ENCODE measurements around the gene SLC22A3. TPM values are rescaled to one million over a fixed set of nuclear protein-coding genes. Genes with fewer than 3 reads are reported as not detected.

SLC22A3 gene
- total RNA-seq, 1 donor from 2014 or later: 0.57 TPM

DNA sequence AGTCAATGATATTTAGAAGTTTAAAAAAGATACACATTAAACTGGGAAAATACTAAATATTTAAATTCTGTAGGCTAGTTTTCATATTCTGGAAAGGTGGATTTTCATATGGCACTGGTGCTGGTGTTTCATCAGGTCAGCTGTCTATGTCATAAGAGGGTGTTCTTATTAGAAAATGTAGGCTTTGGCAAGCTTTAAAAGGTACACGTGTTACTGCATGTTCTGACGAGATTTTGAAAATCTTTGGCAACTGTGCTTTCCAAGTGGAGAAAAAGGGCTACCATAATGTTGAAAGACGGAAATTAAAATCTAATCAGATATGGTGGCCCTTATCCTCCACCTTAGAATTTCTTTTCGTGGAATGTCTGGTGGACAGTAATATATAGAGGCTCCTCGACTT lies 30.0 kb downstream of the SLC22A3 start:
- Histone ChIP-seq H3K4me3 (ENCODE audit: insufficient read depth, low read depth, low read length) (no peak overlapping the region), H3K4me1 (ENCODE audit: insufficient read depth, low read length) (no peaks in the 10 kb centered on the region), H3K27me3 (ENCODE audit: insufficient read depth, low read length) (no peaks in the 10 kb centered on the region), H4K20me1 (ENCODE audit: insufficient read depth, low read length) (no peaks in the 10 kb centered on the region), H3K79me2 (ENCODE audit: insufficient read depth, low read length) (no peaks in the 10 kb centered on the region), H3K9me3 (ENCODE audit: insufficient read depth, low read depth, low read length) (no peaks in the 10 kb centered on the region), H3K27ac (ENCODE audit: low read depth, low read length) (no peak overlapping the region), H3K4me2 (ENCODE audit: low read length) (no peak overlapping the region), H3K36me3 (ENCODE audit: insufficient read depth, low read length) (no peaks in the 10 kb centered on the region), H2AFZ (ENCODE audit: low read depth, low read length) (no peak overlapping the region), H3K9ac (ENCODE audit: low read length) (no peak overlapping the region)
- Mint-ChIP-seq H3K36me3 (ENCODE audit: low read depth, unreplicated experiment) (peaks cover 2% of the 10 kb centered on the region), H3K4me3 (ENCODE audit: unreplicated experiment) (no peak overlapping the region), H3K27me3 (ENCODE audit: low read depth, unreplicated experiment) (peaks cover 6% of the 10 kb centered on the region), H3K9me3 (ENCODE audit: unreplicated experiment) (peaks cover 3% of the 10 kb centered on the region), H3K4me1 (ENCODE audit: low read depth, unreplicated experiment) (no peaks in the 10 kb centered on the region), H3K27ac (ENCODE audit: unreplicated experiment) (no peak overlapping the region)
- no peak for DNase-seq (ENCODE audit: low read depth)
- no peak for TF ChIP-seq EZH2 (IDR thresholded peaks at IDR 0.05; ENCODE audit: insufficient read depth, low read length)
- TF ChIP-seq, protein P1, sequence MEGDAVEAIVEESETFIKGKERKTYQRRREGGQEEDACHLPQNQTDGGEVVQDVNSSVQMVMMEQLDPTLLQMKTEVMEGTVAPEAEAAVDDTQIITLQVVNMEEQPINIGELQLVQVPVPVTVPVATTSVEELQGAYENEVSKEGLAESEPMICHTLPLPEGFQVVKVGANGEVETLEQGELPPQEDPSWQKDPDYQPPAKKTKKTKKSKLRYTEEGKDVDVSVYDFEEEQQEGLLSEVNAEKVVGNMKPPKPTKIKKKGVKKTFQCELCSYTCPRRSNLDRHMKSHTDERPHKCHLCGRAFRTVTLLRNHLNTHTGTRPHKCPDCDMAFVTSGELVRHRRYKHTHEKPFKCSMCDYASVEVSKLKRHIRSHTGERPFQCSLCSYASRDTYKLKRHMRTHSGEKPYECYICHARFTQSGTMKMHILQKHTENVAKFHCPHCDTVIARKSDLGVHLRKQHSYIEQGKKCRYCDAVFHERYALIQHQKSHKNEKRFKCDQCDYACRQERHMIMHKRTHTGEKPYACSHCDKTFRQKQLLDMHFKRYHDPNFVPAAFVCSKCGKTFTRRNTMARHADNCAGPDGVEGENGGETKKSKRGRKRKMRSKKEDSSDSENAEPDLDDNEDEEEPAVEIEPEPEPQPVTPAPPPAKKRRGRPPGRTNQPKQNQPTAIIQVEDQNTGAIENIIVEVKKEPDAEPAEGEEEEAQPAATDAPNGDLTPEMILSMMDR (IDR thresholded peaks at IDR 0.05; ENCODE audit: insufficient read depth, low read depth, low read length): no peak
- FAIRE-seq: no peak

DNA sequence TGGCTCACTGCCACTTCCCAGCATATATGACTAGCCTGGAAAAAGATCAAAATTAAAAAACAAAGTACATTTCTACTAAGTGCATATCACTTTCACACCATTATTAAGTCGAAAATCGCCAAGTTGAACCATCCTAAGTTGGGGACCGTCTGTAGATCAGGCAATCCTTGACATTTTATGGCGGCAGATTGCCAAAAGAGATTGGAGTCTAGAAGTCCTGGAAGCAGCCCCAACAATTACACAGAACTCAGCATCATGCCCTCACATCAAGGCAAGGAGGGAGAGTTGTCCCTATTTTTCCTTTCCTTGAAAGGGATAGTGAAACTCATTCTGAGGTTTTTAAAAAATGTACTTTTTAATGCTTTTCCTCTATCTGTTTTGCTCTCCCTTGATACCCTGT lies 30.7 kb downstream of the SLC22A3 start:
- no peaks in the 10 kb centered on the region for H3K36me3 Mint-ChIP-seq (ENCODE audit: low read depth, unreplicated experiment)
- no peaks in the 10 kb centered on the region for H3K4me1 Mint-ChIP-seq (ENCODE audit: low read depth, unreplicated experiment)
- no peak overlapping the region for H3K4me3 ChIP-seq (ENCODE audit: insufficient read depth, low read depth, low read length)
- H3K36me3 ChIP-seq (ENCODE audit: insufficient read depth, low read length): no peaks in the 10 kb centered on the region
- no peak overlapping the region for H3K27ac Mint-ChIP-seq (ENCODE audit: unreplicated experiment)
- H3K9me3 Mint-ChIP-seq (ENCODE audit: unreplicated experiment): peaks cover 3% of the 10 kb centered on the region
- no peaks in the 10 kb centered on the region for H3K4me1 ChIP-seq (ENCODE audit: insufficient read depth, low read length)
- H3K4me2 ChIP-seq (ENCODE audit: low read length): no peak overlapping the region
- H3K9ac ChIP-seq (ENCODE audit: low read length): no peak overlapping the region
- DNase-seq (ENCODE audit: low read depth): no peak
- TF ChIP-seq, protein P1 (IDR thresholded peaks at IDR 0.05; ENCODE audit: insufficient read depth, low read depth, low read length): no peak
- TF ChIP-seq EZH2 (IDR thresholded peaks at IDR 0.05; ENCODE audit: insufficient read depth, low read length): no peak
- peaks cover 4% of the 10 kb centered on the region for H3K27me3 Mint-ChIP-seq (ENCODE audit: low read depth, unreplicated experiment)
- H4K20me1 ChIP-seq (ENCODE audit: insufficient read depth, low read length): no peaks in the 10 kb centered on the region
- H2AFZ ChIP-seq (ENCODE audit: low read depth, low read length): no peak overlapping the region
- H3K27ac ChIP-seq (ENCODE audit: low read depth, low read length): no peak overlapping the region
- no peaks in the 10 kb centered on the region for H3K27me3 ChIP-seq (ENCODE audit: insufficient read depth, low read length)
- no peak for FAIRE-seq
- H3K4me3 Mint-ChIP-seq (ENCODE audit: unreplicated experiment): no peak overlapping the region
- H3K9me3 ChIP-seq (ENCODE audit: insufficient read depth, low read depth, low read length): no peaks in the 10 kb centered on the region
- H3K79me2 ChIP-seq (ENCODE audit: insufficient read depth, low read length): no peaks in the 10 kb centered on the region

- DNase-seq (ENCODE audit: low read depth) (peak; percentile 50), FAIRE-seq (no peak)
- no peak overlapping the region for H3K27ac ChIP-seq (ENCODE audit: low read depth, low read length)
- no peak overlapping the region for H3K27ac Mint-ChIP-seq (ENCODE audit: unreplicated experiment)
- H2AFZ ChIP-seq (ENCODE audit: low read depth, low read length): no peak overlapping the region
- no peak overlapping the region for H3K9ac ChIP-seq (ENCODE audit: low read length)
- H3K4me2 ChIP-seq (ENCODE audit: low read length): no peak overlapping the region
- H3K4me3 ChIP-seq (ENCODE audit: insufficient read depth, low read depth, low read length): no peak overlapping the region
- no peaks in the 10 kb centered on the region for H3K27me3 ChIP-seq (ENCODE audit: insufficient read depth, low read length)
- no peaks in the 10 kb centered on the region for H3K79me2 ChIP-seq (ENCODE audit: insufficient read depth, low read length)
- H3K9me3 ChIP-seq (ENCODE audit: insufficient read depth, low read depth, low read length): no peaks in the 10 kb centered on the region
- no peaks in the 10 kb centered on the region for H4K20me1 ChIP-seq (ENCODE audit: insufficient read depth, low read length)
- TF ChIP-seq, protein P1 (IDR thresholded peaks at IDR 0.05; ENCODE audit: insufficient read depth, low read depth, low read length): no peak
- no peak for TF ChIP-seq EZH2 (IDR thresholded peaks at IDR 0.05; ENCODE audit: insufficient read depth, low read length)
- no peaks in the 10 kb centered on the region for H3K36me3 ChIP-seq (ENCODE audit: insufficient read depth, low read length)
- no peak overlapping the region for H3K4me3 Mint-ChIP-seq (ENCODE audit: unreplicated experiment)
- peaks cover 4% of the 10 kb centered on the region for H3K9me3 Mint-ChIP-seq (ENCODE audit: unreplicated experiment)
- no peaks in the 10 kb centered on the region for H3K36me3 Mint-ChIP-seq (ENCODE audit: low read depth, unreplicated experiment)
- no peaks in the 10 kb centered on the region for H3K4me1 Mint-ChIP-seq (ENCODE audit: low read depth, unreplicated experiment)
- H3K4me1 ChIP-seq (ENCODE audit: insufficient read depth, low read length): no peaks in the 10 kb centered on the region
- H3K27me3 Mint-ChIP-seq (ENCODE audit: low read depth, unreplicated experiment): peaks cover 6% of the 10 kb centered on the region
These were observed 31.3 kb downstream of the SLC22A3 start for GRCh38 chr6:160379466-160379865.
